AG08396 (cell line): ENCODE data around the gene NUDT14.

Source experiments
- DNase-seq: peaks from one replicate; pipeline ENCODE4 v3.0.0; 2012; ENCODE audit warnings: low spot score, mixed read lengths

The NUDT14 gene

DNA sequence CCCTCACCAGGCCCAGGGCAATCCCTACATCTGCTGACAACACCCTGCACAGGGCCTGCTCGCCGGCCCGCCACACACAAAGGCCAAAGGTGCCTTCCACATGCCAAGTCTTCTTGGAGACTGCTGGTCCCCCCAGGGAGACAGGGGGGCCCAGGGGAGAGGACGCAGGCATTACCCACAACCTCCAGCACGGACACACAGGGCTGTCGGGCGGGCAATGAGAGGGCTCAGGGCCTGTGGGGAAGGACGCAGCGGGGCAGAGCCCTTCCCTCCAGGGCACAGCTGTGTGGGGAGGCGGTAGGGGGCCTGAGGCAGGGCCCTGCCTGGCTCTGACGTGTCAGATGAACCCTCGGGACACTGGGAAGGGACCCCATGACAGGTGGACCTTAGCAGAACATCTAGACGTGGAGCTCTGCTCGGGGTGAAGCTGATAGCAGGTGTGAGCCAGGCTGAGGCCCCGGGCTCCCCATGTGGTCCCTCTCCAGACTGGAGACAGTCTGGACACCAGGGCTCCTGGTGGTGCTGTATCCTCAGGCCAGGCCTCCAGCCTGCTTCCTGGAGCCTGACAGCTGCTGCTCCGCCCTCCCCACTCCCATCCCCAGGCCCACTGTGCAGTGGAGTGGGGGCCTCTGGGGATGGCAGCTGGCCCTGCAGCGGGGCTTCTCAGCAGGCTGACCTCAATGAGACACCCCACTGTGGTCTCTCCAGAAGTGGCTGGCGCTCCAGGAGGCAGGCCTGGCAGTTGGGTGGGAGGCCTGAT is 31.6 kb upstream of the NUDT14 start:
- DNase-seq = no peak

DNA sequence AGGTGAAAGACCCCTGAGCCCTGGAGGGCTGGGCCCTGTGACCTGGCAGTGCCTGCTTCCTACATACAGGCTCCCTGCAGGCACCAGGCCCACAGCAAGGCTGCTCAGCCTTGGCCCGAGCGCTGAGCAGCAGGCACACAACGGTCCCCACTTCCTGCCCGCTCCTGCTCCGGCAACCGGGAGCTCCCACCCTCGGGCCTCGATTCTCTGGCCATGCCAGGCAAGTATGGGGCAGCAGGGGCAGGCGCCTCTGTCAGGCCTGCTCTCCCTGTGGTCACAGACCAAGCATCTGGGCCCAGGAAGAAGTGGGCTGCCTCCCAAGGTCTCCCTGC is 30.6 kb upstream of the NUDT14 start:
- no peak for DNase-seq

DNA sequence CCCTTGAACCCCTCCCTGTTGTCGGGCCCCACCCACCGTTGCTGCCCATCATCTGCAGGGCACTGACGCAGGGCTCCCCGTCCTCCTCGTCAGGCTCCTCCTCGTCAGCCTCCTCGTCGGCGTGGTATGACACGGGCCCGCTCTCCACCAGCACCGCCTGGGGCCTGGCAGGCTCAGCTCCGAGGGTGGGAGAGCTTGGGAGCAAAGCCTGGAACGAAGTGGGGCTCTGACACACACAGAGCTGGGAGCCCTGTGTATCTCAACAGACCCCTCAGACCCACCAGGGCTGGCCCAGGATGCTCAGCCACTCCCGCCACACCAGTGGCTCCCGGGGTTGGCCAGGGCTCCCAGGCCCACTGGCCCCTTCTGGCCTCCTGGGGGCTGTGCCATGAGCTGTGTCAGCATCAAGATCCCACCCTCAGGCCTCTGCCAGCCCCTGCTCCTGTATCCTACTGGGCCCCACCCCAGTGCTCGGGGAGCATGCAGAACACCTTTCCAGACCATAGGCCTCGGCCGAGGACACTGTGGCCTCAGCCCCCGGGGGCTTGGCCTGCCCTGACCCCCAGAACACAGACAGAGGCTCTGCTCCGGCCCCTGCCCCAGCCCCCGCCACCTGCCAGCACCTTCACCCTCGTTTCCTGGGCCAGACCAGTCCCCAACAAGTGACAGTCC is 30.1 kb upstream of the NUDT14 start:
- no peak for DNase-seq

DNA sequence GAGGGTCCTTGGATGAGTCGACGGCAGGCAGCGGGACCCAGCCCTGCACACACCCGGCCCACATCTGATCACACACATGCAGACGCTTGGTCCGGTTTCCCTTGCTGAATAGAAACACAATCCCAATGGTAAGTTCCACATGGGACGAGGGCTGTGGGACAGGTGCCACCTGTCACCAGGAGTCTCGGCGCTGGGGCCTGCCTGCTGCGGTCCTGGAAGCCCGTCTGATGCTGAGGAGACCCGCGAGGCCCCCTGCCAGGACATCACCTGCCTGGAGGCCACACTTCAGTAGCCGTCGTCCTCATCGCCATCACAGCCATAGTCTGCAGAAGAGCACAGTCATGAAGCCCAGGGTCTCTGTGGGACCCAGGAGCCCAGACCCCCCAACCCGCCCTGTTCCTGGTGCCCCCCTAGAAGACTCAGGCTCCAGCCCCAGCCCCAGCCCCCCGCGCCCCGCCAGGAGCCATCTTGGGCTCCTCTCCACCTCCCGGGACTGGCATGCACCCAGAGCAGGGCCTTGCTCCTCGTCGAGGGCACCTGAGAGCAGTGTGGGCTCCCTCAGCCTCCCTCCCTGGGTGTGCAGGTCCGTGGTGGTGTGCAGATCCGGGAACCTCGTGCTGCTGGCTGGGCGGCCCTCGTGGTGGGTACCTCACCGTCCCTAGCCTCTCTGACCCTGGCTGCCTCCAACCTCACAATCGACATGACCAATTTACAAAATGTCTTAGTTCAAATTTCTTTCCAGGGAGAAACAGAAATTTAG is 29.3 kb upstream of the NUDT14 start:
- DNase-seq = no peak

DNA sequence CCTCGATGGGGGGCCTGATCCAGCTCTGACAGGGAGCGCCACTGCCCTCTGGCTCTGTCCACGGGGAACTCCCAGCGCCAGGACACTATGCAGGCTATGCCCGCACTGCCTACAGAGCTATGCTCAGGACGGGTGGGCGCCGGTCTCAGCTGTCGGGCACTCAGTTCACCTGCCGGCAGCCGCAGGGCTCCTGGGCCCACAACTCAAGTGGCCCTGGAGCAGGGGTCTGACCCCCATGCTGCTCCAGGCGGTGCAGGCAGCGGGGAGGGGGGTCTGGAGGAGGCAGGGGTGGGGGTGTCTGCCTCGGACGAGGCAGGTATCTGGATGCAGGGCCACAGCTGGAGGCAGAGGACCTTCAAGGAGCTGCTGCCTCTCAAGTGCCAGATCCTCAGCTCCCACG is 28.5 kb upstream of the NUDT14 start:
- DNase-seq = no peak

DNA sequence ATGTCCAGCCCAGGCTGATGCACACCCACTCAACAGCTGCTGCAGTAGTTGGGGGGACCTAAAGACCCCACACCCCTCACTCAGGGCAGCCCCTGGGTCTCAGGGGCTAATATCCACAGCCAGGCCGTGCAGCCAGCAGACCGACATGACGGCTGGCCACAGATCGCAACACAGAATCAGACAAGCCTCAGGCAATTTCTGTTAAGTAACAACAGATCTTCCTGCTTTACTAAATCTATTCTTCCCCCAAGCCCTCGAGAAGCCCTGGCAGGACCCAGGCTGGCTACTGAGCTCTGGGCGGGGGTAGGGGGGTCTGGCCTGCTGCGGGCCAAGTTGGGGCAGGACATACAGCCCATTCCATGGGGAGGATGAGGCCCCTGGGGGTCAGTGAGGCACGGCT is 28.0 kb upstream of the NUDT14 start:
- DNase-seq = no peak

DNA sequence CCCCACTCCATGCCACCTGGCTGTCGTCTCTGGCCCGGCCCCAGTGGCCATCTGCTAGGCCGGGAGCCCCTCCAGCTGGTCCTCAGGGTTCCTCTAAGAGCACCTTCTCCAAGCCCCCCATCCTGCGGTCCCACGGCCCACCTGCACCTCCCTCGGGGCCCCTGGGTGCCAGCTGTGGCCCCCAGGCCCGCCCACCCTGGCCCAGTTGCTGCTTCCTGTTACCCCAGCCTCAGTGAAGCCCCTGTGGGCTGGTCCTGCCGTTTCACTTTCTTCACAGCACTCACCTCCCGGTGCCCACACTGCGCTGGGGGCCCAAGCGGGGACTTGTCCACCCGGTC is 27.6 kb upstream of the NUDT14 start:
- no peak for DNase-seq

DNA sequence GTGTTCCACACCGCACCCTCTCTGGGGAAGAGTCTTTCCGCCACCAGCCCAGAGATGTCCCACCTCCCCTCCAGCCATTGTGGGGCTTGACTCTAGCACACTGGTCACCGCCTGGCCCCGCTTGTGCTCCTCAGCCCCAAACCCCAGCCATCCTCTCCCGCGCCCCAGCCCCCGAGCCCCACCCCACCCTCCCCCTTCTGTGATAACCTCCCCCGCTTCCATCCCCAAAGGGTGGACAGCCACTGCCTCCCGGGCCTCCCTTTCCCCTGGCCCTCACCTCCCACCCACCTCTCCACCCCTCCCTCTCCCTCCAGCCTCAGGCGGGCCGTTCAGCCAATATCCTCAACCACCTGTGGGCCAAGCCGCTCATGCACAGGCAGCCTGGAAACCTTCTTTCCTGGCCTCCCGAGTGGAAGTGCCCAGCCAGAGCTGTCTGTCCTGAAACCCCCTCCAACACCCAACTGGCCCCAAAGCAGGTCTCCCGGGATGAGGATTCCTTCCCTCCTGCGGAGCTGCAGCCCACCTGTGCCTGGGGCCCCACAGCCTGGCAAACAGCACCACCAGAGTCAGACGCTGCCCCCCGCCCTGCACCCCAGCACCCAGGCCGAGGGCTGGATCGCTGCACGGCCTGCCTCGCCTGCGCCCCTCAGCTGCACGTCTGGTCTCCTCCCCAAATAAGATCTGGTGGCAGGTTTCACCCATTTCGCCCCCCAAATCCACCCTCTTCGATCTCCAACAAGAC is 27.1 kb upstream of the NUDT14 start:
- no peak for DNase-seq

DNA sequence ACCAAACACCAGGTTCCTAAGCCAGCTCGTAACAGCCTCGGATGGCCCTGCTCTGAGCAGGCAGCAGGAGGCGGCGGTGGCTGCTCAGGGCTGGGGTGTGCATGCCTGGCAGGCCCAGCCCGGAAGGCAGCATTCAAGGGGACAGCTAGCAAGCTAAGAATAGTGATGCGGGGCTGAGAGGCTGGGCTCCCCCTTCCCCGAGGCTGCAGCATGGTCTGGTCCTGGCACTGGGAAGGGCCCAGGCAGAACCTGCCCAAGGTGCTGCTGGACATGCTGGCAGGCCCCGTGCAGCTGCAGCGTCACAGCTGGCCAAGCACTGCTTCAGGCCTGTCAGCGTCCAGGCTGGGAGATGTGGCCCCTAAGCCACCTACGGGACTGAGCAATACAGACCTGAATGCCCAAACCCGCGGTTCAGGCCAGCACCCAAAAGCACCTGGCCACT is 26.4 kb upstream of the NUDT14 start:
- no peak for DNase-seq

DNA sequence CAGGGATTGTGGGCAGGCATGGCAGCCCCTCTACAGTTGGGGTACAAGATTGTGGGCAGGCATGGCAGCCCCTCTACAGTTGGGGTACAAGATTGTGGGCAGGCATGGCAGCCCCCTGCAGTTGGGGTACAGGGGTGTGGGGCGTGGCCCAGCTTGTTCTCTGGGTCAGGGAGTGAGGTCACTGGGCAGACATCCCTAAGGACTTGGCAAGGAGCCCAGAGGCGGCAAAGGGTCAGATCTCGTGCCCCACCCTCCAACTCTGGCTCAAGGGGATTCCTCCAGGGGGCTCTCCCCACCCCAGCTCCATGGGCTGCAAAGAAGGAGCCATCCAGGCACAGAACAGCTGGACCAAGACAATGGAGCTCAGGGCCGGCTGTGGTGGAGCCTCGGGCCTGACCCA is 25.8 kb upstream of the NUDT14 start:
- no peak for DNase-seq

DNA sequence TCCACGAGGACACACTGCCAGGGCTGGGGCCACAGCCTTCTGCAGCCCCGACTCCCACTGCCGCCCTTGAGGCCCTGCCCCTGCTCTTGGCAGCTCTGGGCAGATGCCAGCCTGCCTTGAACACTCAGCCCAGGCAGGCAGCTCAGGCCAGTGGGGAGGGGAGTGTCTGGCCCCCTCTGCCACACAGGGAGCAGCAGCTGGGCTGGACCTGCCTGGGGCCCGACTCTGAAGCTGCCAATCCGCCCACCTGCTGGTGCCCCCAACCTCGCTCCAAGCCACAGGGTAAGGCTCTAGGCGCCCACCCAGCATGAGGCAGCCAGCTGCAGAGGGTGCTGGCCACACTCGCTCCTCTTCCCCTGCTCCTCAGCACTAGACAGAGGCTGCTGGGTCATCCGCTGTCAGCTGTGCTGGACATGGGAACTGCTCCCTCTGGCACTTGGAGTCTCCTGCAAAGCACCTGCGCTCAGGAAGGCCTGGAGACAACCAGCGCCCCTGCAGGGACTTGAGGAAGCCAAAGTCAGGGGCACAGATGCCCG is 24.6 kb upstream of the NUDT14 start:
- no peak for DNase-seq

DNA sequence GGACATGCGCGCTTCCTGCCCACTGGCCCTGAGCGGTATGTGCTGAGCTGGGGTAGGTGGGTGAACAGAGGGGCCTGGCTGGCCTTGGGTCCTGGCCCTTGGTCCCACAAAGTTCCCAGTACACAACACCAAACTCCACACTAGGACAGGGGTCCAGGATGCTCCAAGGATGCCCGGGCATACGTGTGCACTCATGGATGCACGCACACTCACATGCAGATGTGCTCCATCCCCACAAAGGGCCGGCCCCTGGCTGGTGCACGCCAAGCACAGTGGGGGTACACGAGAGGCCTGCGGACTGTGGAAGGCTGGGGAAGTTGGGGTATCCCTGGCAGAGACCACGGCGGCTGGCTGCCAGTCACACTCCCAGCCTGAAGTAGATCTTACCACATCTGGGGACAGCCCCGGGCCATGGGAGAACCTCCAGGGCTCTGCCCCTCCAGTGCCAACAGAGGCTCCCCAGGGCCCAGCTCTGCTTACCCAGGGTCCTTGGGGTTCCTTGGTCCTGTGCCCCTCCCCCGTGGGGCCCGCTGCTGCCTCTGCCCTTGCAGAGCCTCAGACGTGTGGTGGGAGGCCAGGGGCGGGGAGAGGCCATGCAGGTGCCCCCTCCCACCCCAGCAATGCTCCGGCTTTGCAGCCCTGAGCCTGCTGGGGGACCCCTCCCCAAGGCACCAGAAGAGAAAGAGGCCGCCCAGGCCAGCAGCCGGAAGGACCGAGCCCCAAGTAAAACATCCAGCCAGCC is 24.0 kb upstream of the NUDT14 start:
- no peak for DNase-seq

DNA sequence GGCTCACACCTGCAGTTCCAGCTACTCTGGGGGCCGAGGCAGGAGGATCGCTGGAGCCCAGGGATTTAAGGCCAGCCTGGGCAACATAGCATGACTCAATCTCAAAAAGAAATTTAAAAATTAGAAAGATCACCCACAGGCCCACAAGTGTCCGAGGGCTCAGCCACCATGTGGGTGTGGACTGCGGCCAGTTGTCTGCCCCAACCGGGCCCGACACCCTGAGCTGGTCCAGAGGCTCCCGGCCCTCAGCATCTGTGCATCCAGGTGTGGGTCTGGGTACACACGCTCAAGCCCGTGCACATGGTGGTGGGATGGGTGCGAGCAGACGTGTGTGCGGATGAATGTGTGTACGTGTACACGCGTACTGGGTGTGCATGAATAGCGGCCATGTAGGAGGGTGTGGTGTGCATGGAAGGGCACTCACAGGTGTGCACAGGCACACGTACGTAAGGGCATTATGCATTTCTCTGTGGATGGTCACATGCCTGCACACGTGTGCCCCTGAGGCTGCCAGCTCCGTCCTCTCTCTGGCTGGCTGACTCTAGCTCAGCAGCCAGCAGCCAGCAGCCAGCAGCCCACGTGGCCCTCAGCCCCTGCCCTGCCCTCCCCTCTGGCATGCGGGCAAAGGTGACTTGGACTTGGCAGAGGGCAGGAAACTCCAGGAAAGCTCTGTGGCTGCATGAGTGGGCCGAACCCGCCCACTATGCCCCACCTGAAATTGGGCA is 23.3 kb upstream of the NUDT14 start:
- DNase-seq = peak; percentile 59

DNA sequence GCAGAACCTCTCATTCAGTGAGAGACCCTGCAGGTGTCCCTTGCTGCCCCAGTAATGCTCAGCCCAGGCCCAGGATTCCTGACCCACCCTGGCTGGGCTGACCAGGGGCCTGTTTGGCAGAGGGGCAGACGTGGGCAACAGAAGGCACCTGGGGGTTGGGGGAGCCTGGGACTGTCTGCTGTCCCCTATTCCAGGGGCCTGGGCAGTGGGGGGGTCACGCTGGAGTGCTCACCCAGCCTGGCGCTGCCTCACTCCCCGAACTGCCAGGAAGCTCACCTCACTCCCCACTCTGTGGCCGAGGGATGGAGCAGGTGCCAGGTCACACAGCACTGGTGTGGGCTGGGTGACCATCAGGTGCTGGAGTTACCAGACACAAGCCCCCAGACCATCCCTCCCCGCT is 22.6 kb upstream of the NUDT14 start:
- no peak for DNase-seq

DNA sequence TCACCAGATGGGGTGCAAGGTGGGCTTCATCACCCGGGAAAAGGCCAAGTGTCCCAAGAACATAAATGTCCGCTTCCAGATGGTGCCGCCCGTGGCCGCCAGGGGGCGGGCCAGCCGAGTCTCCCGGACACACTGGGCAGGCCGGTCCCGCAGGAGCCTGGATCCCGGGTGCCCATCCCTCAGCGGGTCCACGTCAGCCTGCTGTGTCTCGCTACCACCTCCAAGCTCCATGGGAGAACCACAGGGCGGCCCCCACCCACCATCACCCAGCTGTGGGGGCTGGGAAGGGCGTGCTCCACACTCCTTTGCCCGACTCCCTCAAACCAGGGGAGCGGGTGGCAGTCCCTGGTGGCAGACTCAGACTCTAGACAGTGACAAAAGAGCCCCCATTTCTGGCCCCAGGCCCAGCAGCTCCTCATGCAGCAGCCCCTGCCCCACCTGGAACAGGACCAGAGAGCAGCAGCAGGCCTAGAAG is 22.0 kb upstream of the NUDT14 start:
- DNase-seq = peak; percentile 92

DNA sequence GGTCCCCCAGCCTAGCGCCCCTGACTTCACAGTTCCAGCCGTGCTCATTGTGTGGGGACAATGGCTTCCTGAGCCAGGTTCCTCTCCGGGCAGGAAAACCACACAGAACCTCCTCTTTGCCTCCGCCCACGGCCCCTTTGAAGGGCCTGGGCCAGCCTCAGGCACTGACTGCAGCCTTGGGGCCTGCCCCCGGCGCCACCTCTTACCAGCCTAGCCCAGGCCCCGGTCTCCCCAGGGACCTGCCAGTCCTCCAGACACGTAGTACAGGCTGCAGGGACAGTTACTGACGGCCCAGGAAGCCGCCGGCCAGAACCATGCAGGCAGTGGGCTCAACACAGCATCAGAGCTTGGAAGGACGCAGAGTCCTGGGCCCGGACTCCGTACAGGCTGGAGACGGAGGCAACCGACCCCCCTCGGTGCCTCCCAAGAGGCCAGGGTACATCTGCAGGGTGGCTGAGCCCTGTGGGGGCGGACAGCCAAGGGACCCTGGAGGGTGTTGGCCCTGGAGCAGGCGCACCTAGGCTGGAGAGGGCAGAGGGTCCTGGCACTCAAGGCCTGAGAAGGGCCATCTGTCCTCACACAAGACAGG is 20.9 kb upstream of the NUDT14 start:
- DNase-seq = no peak

DNA sequence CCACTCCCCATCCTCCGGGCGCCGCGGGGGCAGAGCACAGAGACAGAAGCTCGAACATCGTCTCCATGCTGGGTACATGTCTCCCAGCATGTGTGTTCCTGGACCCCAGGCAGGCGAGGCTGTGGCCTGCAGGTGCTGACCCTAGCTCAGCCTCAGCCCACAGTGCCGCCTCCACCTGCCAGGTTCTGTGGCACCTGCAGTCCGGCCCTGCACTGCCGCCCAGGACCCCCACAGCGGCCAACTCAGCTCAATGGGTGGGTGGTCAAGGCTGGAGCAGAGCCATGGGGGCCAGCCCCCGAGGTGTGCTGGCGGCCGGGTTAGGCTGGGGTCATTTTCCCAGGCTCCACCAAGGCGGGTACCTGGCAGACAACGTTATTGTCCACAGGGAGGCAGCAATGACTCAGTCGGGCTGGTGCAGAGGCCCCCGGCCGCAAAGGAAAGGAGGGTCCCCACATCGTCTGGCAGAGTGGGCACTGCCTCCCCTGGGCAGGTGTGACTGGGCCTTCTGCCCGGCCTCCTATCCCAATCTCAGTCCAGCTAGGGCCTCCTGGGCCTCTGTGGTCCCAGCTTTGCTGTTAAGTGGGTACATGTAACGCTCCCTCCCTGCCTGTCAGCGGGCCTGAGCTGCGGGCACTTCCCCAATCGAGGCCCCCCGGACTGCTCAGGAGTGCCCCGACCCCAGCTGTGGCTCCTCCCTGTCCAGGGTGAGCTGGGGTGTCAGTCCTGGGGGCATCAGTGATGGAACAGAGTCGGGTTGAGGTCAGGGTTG is 20.2 kb upstream of the NUDT14 start:
- no peak for DNase-seq

DNA sequence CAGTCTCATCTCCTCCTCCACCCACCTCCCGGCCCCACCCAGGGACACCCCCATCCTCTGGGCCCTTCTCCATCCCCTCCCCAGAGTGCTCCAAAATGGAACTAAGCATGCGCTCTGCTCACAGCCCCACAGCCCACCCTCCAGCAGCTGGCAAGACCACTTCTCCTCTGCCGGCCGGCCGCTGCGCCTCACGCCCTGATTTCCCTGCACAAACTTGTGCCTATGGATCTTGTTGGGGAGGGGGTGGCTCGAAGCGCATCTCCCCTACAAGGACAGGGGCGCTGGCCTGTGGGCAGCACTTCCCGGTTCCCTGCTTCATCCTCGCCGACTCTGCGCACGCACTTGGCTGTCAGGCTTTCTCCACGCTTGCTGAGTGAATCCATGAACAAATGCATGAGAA is 19.5 kb upstream of the NUDT14 start:
- no peak for DNase-seq

DNA sequence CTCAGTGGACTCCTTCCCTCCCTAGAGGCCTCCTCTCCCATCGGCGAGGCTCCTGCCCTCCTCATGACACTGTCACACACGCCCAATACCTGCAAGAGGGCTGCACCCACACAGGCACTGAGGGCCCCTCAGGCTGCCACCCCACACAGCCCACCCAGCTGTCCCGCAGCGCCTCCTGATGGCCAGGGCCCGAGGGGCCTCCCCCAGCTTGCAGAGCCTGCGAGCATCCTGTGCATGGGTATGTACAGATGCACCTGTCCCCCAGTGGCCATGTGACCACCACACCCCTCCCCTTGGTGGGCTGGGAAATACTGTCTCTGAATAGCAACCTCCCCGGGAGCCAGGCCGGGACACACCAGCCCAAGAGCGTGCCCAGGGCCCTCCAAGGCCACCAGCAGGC is 19.0 kb upstream of the NUDT14 start:
- no peak for DNase-seq

DNA sequence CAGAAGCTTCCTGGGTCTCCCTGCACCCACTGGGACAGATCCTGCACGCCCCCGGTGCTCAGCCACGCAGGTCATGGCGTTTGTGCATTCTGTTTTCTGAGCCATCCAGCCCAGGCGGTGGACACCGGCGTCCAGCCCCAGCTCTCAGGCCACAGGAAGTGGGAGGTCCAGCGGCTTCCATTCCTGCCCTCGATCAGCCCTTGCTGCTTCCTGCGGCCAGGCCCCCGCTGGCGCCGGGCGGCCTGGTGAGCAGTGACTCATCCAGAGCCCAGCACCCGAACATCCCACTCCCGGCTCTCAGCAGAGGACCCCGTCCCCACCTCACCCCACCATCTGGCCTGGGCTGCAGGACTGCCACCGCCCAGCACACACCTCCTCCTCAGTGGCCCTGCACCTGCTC is 18.0 kb upstream of the NUDT14 start:
- peak; percentile 62 for DNase-seq
